ENCODE results near the gene RHOF. TPM values are rescaled to one million over a fixed set of nuclear protein-coding genes. Genes with fewer than 3 reads are reported as not detected.

The RHOF gene
- total RNA-seq, 1 experiment from 2014 or later = 29.1 TPM

GRCh38 chr12:121819212-121819949, 25.9 kb upstream of the RHOF start:
- Histone ChIP-seq H2BK12ac (ENCODE audit: insufficient read length, low read depth, low read length) (no peak overlapping the region), H2BK15ac (ENCODE audit: low read depth, low read length) (no peak overlapping the region), H3K14ac (ENCODE audit: insufficient read depth, low read length) (no peak overlapping the region), H3K79me1 (ENCODE audit: insufficient read depth, low read depth, low read length, poor library complexity, severe bottlenecking) (no peaks in the 10 kb centered on the region), H3K18ac (ENCODE audit: insufficient read length, low read depth, low read length) (no peak overlapping the region), H3K4me2 (ENCODE audit: insufficient read depth, insufficient read length, low read length) (no peak overlapping the region), H4K5ac (ENCODE audit: insufficient read length, low read depth, low read length) (no peak overlapping the region), H4K8ac (replicated peaks; ENCODE audit: insufficient read length, low read depth, low read length) (no peak overlapping the region), H3K4ac (ENCODE audit: low read depth, low read length) (no peak overlapping the region), H2BK120ac (ENCODE audit: low read depth, low read length, poor library complexity, severe bottlenecking) (no peak overlapping the region), H3K23me2 (ENCODE audit: insufficient read length, low read depth, low read length, poor library complexity, severe bottlenecking) (no peaks in the 10 kb centered on the region), H2BK5ac (ENCODE audit: insufficient read length, low read length) (no peak overlapping the region), H2AK5ac (ENCODE audit: insufficient read length, low read length) (no peak overlapping the region), H4K20me1 (ENCODE audit: control insufficient read depth, insufficient read depth, insufficient read length) (no peaks in the 10 kb centered on the region), H3K27me3 (ENCODE audit: insufficient read depth, low read length) (no peaks in the 10 kb centered on the region), H3K79me2 (ENCODE audit: insufficient read depth, low read length) (no peaks in the 10 kb centered on the region), H3K23ac (ENCODE audit: insufficient read length, low read depth, low read length) (no peak overlapping the region), H3K56ac (ENCODE audit: insufficient read length, low read depth, low read length) (no peak overlapping the region), H3K9me3 (ENCODE audit: control insufficient read depth, low read depth, low read length) (no peaks in the 10 kb centered on the region), H3K27ac (ENCODE audit: insufficient read length, low read depth, low read length) (no peak overlapping the region), H2BK20ac (ENCODE audit: low read depth, low read length, poor library complexity, severe bottlenecking) (no peak overlapping the region), H3K9ac (ENCODE audit: extremely low read depth, insufficient read length, low read length) (no peak overlapping the region), H2AFZ (ENCODE audit: low read length) (no peak overlapping the region), H3T11ph (ENCODE audit: low read length) (no peak overlapping the region), H4K91ac (ENCODE audit: insufficient read length, low read depth, low read length) (no peak overlapping the region), H3K4me1 (ENCODE audit: insufficient read depth, low read length) (no peaks in the 10 kb centered on the region)
- no peak for DNase-seq
- TF ChIP-seq CTCF (conservative IDR thresholded peaks at IDR 0.05) = no peak
- H3K36me3 Mint-ChIP-seq (ENCODE audit: insufficient read depth in 1 of 3, low read depth in 3 of 3) = peaks cover 20 to 73% (median 55%) of the 10 kb centered on the region in 3 experiments
- no peaks in the 10 kb centered on the region for H3K9me3 Mint-ChIP-seq
- H3K27me3 Mint-ChIP-seq (ENCODE audit: low read depth) = no peaks in the 10 kb centered on the region
- no peaks in the 10 kb centered on the region for H3K4me1 Mint-ChIP-seq
- no CpG with 5 or more reads among the region's 22 CpGs for WGBS (ENCODE audit: extremely low coverage, insufficient read length, low lambda C conversion rate)
- peak overlapping the region in 1 of 3 experiments; percentile 85; a peak in 5 of 7 replicates for H3K27ac Mint-ChIP-seq
- H3K4me3 Mint-ChIP-seq = no peak overlapping the region
